A549 (cell line): ENCODE measurements around the gene PRKAG2. TPM values are rescaled to one million over a fixed set of nuclear protein-coding genes. Genes with fewer than 3 reads are reported as not detected.

Experiments
- ATAC-seq, 2 experiments: fragments of 200-7000 bp in 1 of 2; fragments of >200 bp in 1 of 2; cut with Nextera tagmentation in 1 of 2; cut with Tn5 transposase in 1 of 2; 3 replicates each; pipeline versions ENCODE4 v1.8.0 to v1.9.1; 2018 to 2020; ENCODE audit warnings: mild to moderate bottlenecking in 1 of 2, moderate library complexity in 1 of 2
- CTCF ChIA-PET: fragments of 300-600 bp; sonication (Branson Sonifier 250); formaldehyde crosslinking; extraction: SDS; loops from one replicate; lab custom pipeline; 2021; ENCODE audit warnings: antibody characterized with exemption, inconsistent platforms; lab: Yijun Ruan, JAX
- POLR2A ChIA-PET: fragments of 350-600 bp; formaldehyde crosslinking; extraction: SDS; loops from one replicate; lab custom pipeline; 2021; ENCODE audit warnings: antibody characterized with exemption, inconsistent platforms; lab: Yijun Ruan, JAX
- DNase-seq, 2 experiments: peaks; one replicate each; pipeline versions ENCODE4 v3.0.0 to v3.0.0-alpha.2; 2011 to 2016; ENCODE audit warnings: low read depth in 1 of 2, low spot score in 1 of 2
- FAIRE-seq: peaks from 2 replicates; lab custom pipeline; 2011; peaks lifted over from hg19 to GRCh38; lab: Jason Lieb, UNC
- H3K27ac ChIP-seq, 2 experiments: fragments of >200 bp; sonication (Bioruptor Twin); formaldehyde crosslinking; 3 replicates each; pipeline ENCODE4 v1.5.1; 2016 to 2017
- H3K4me1 ChIP-seq: fragments of >200 bp; sonication (Bioruptor Twin); formaldehyde crosslinking; 3 replicates; pipeline ENCODE4 v1.6.1; 2016
- H3K4me2 ChIP-seq: fragments of >200 bp; sonication (Bioruptor Twin); formaldehyde crosslinking; 3 replicates; pipeline ENCODE4 v1.6.1; 2016
- H3K4me3 ChIP-seq: fragments of >200 bp; sonication (Bioruptor Twin); formaldehyde crosslinking; 3 replicates; pipeline ENCODE4 v1.5.1; 2016
- H3K9me3 ChIP-seq: fragments of >200 bp; sonication (Bioruptor Twin); formaldehyde crosslinking; 3 replicates; pipeline ENCODE4 v1.6.1; 2016
- BHLHE40 ChIP-seq: IDR thresholded peaks from 2 replicates; pipeline ENCODE4 v1.6.1; 2012; ENCODE audit warnings: low read depth, low read length, inconsistent platforms
- CBX2 ChIP-seq: fragments of 200-600 bp; sonication (generic); IDR thresholded peaks from 2 replicates; pipeline ENCODE4 v1.6.1; 2016; ENCODE audit warnings: low read depth, mild to moderate bottlenecking, borderline replicate concordance
- CHD2 ChIP-seq: fragments of 150-350 bp; IDR thresholded peaks from 2 replicates; pipeline ENCODE4 v1.6.1; 2014; ENCODE audit warnings: low read length; ENCODE audit not compliant: partially characterized antibody
- EHMT2 ChIP-seq: fragments of 200-600 bp; sonication (generic); IDR thresholded peaks from 2 replicates; pipeline ENCODE4 v1.6.1; 2016; ENCODE audit warnings: antibody characterized with exemption, low read depth, mild to moderate bottlenecking, moderate library complexity
- FOSB ChIP-seq: fragments of 250-450 bp; sonication (Bioruptor Pico); IDR thresholded peaks from 2 replicates; pipeline ENCODE4 v1.5.0; 2020; ENCODE audit warnings: mild to moderate bottlenecking, moderate library complexity
- FOSL2 ChIP-seq, 2 experiments: fragments of 450-650 bp in 1 of 2; fragments of >200 bp in 1 of 2; sonication (Bioruptor Twin) in 1 of 2; formaldehyde crosslinking; IDR thresholded peaks; 2 replicates each; pipeline versions ENCODE4 v1.5.0 to v1.6.1; 2016 to 2020; ENCODE audit warnings: mild to moderate bottlenecking in 1 of 2, moderate library complexity in 1 of 2
- FOXS1 ChIP-seq: fragments of 250-450 bp; sonication (Bioruptor Pico); IDR thresholded peaks from 2 replicates; pipeline ENCODE4 v1.5.0; 2020; ENCODE audit warnings: mild to moderate bottlenecking, moderate library complexity
- HDAC2 ChIP-seq: fragments of 200-600 bp; sonication (generic); IDR thresholded peaks from 2 replicates; pipeline ENCODE4 v1.6.1; 2016
- HOXA7 ChIP-seq: fragments of 250-450 bp; sonication (Bioruptor Pico); IDR thresholded peaks from 2 replicates; pipeline ENCODE4 v1.5.0; 2020; ENCODE audit warnings: mild to moderate bottlenecking, moderate library complexity
- HOXB13 ChIP-seq: fragments of 250-450 bp; sonication (Bioruptor Pico); IDR thresholded peaks from 2 replicates; pipeline ENCODE4 v1.5.0; 2020; ENCODE audit warnings: low read depth, mild to moderate bottlenecking, moderate library complexity
- JUN ChIP-seq, 2 experiments: fragments of >200 bp; sonication (Bioruptor Twin); formaldehyde crosslinking; IDR thresholded peaks; 2 replicates in 1 of 2; 3 replicates in 1 of 2; pipeline ENCODE4 v1.6.1; 2016 to 2017
- JUNB ChIP-seq: fragments of >200 bp; sonication (Bioruptor Twin); formaldehyde crosslinking; IDR thresholded peaks from 2 replicates; pipeline ENCODE4 v1.6.1; 2016
- KDM1A ChIP-seq: fragments of 200-600 bp; sonication (generic); IDR thresholded peaks from 2 replicates; pipeline ENCODE4 v1.6.1; 2016; ENCODE audit warnings: low read depth, mild to moderate bottlenecking
- KDM5A ChIP-seq: fragments of 200-600 bp; sonication (generic); IDR thresholded peaks from 2 replicates; pipeline ENCODE4 v1.6.1; 2016; ENCODE audit warnings: antibody characterized with exemption, mild to moderate bottlenecking
- NR3C1 ChIP-seq: fragments of >200 bp; sonication (Bioruptor Twin); formaldehyde crosslinking; IDR thresholded peaks from 3 replicates; pipeline ENCODE4 v1.6.1; 2017
- PHF8 ChIP-seq: fragments of 200-600 bp; sonication (generic); IDR thresholded peaks from 2 replicates; pipeline ENCODE4 v1.6.1; 2016; ENCODE audit warnings: low read depth, mild to moderate bottlenecking, antibody characterized with exemption, moderate library complexity, borderline replicate concordance
- POLR2A ChIP-seq: IDR thresholded peaks from 2 replicates; pipeline ENCODE4 v1.6.1; 2012; ENCODE audit warnings: mild to moderate bottlenecking, low read length
- RAD21 ChIP-seq, 2 experiments: fragments of >200 bp in 1 of 2; sonication (Bioruptor Twin) in 1 of 2; formaldehyde crosslinking in 1 of 2; IDR thresholded peaks in 1 of 2; conservative IDR thresholded peaks in 1 of 2; 2 replicates in 1 of 2; 3 replicates in 1 of 2; pipeline ENCODE4 v1.6.1; 2012 to 2018; ENCODE audit warnings: inconsistent platforms in 1 of 2
- RNF2 ChIP-seq: fragments of 200-600 bp; sonication (generic); IDR thresholded peaks from 2 replicates; pipeline ENCODE4 v1.6.1; 2016; ENCODE audit warnings: low read depth, mild to moderate bottlenecking, antibody characterized with exemption, moderate library complexity, borderline replicate concordance
- SMC3 ChIP-seq: fragments of >200 bp; sonication (Bioruptor Twin); formaldehyde crosslinking; IDR thresholded peaks from 3 replicates; pipeline ENCODE4 v1.6.1; 2018; ENCODE audit warnings: inconsistent platforms
- TFCP2L1 ChIP-seq: fragments of 250-450 bp; sonication (Bioruptor Pico); IDR thresholded peaks from 2 replicates; pipeline ENCODE4 v1.5.0; 2021; ENCODE audit warnings: mild to moderate bottlenecking
- USF2 ChIP-seq: fragments of 450-650 bp; IDR thresholded peaks from 2 replicates; pipeline ENCODE4 v1.6.1; 2014; ENCODE audit warnings: antibody characterized with exemption
- ZSCAN20 ChIP-seq: fragments of 250-450 bp; sonication (Bioruptor Pico); IDR thresholded peaks from 2 replicates; pipeline ENCODE4 v1.8.0; 2022; ENCODE audit warnings: mild to moderate bottlenecking, moderate library complexity
- WGBS: methylation state at CpG from one replicate; pipeline ENCODE4 v1.1.6; 2017; ENCODE audit errors: missing lambda C conversion rate; 5-methylcytosine and 5-hydroxymethylcytosine counted together
- polyA plus RNA-seq, 4 experiments: library from polyadenylated mRNA; depleted of rRNA in 3 of 4; stranded (reverse); fragments of >200 nt; fragmentation: RNase III in 1 of 4; extraction: RNeasy Plus Mini Kit Qiagen cat#74134 plus additional on column Dnase treatment in 1 of 4; gene quantifications; 2 replicates in 3 of 4; 3 replicates in 1 of 4; pipeline ENCODE4 v1.2.3, GENCODE V29; 2011 to 2017
- TF ChIP-seq, protein P1 (sequence below): IDR thresholded peaks from 2 replicates; pipeline ENCODE4 v1.6.1; 2012; ENCODE audit warnings: low read depth, borderline replicate concordance

PRKAG2 gene
- polyA plus RNA-seq, 2 of the 4 experiments (the other 2 are of a cell fraction): 26.5 to 31.7 TPM

DNA sequence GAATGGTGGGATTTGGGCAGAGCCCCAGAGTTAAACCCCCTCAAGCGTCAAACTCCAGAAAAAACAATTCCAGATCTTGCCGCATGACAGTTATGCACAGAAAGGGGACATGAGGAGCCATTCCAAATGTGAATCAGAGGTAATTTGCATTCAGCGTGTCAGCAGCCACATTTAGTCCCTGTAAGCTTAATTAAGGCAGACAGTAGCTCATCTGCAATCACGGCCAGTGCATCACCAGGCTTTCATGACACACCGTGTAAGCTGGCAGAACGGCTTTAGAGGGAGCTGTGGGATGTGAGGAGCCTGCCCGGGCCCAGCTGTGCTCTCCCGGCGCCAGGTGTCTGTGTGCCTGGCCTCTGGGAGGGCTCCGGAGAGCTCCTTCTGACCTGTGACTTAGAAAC lies 18.7 kb upstream of the PRKAG2 start:
- Histone ChIP-seq H3K4me1 (peaks cover 5% of the 10 kb centered on the region; the same call in 2 of the 3 replicates), H3K4me3 (no peak overlapping the region), H3K27ac (no peak overlapping the region), H3K4me2 (no peak overlapping the region), H3K9me3 (no peaks in the 10 kb centered on the region)
- POLR2A ChIA-PET: no interaction called here
- TF ChIP-seq JUNB (no peak), USF2 (no peak), RAD21 (conservative IDR thresholded peaks at IDR 0.05 in 1 of 2, IDR thresholded peaks at IDR 0.05 in 1 of 2) (no peak), JUN (IDR thresholded peaks at IDR 0.05) (no peak), NR3C1 (no peak), POLR2A (no peak), CHD2 (no peak), FOSB (CRISPR knock-in tag) (no peak), HDAC2 (no peak), KDM1A (no peak), HOXB13 (no peak)
- TF ChIP-seq, protein P1, sequence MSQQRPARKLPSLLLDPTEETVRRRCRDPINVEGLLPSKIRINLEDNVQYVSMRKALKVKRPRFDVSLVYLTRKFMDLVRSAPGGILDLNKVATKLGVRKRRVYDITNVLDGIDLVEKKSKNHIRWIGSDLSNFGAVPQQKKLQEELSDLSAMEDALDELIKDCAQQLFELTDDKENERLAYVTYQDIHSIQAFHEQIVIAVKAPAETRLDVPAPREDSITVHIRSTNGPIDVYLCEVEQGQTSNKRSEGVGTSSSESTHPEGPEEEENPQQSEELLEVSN: no peak
- FAIRE-seq: no peak
- DNase-seq: no peak
- no peak; a peak in 1 of 6 replicates for ATAC-seq
- 64% methylated on average over 10 of the region's 10 CpGs for WGBS
- CTCF ChIA-PET: interaction anchor here (1.1 to 1.6 kb wide), 3 partner anchors 19 to 112 kb away, joined by 3 to 5 read pairs (median 3); partner anchors contain the start of gene PRKAG2

DNA sequence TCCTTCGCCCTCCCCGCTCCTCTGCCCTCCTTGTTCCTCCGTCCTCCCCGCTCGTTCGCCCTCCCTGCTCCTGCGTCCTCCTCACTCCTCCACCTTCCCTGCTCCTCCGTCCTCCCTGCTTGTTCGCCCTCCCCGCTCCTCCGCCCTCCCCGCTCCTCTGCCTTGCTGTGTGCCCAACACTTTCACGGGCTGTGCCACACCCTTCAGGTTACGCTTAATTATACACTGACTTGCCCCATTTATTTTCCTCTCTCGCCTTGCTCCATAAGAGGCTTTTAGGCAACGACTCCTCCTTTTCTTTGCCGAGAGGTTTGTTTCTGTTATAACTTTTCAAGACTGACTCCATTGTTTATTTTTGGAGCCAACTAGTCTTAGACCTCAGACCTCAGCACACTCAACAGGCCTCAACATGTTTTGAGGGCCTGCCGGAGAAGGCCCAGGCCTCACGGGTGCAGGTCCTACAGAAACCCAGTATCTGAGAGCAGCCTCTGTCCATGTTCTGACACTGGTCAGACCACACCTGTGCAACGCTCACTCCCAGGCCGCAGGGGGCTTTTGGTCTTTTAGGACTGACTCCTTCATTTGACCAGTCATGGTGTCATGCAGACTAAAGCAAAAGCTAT lies 18.2 kb upstream of the PRKAG2 start:
- WGBS: 84% methylated on average over 21 of the region's 21 CpGs
- TF ChIP-seq KDM5A: no peak
- TF ChIP-seq, all 56 proteins: peak for 0
- DNase-seq (no peak), FAIRE-seq (no peak), ATAC-seq (no peak)
- Histone ChIP-seq H3K4me2 (no peak overlapping the region), H3K4me3 (no peak overlapping the region), H3K4me1 (peaks cover 5% of the 10 kb centered on the region; the same call in 2 of the 3 replicates), H3K27ac (no peak overlapping the region), H3K9me3 (no peaks in the 10 kb centered on the region)
- ChIA-PET POLR2A (no interaction called here), CTCF (interaction anchor here (1.1 to 1.6 kb wide), 3 partner anchors 18 to 112 kb away, joined by 3 to 5 read pairs (median 3); partner anchors contain the start of gene PRKAG2)

GRCh38 chr7:151894111-151895007 lies 17.4 kb upstream of the PRKAG2 start:
- H3K4me2 ChIP-seq: no peak overlapping the region
- H3K27ac ChIP-seq: no peak overlapping the region
- no peaks in the 10 kb centered on the region for H3K9me3 ChIP-seq
- peak; percentile 6 to 24; a peak in 2 of 6 replicates for ATAC-seq
- H3K4me1 ChIP-seq: peaks cover 5% of the 10 kb centered on the region; the same call in 2 of the 3 replicates
- H3K4me3 ChIP-seq: no peak overlapping the region
- TF ChIP-seq HOXA7 (CRISPR knock-in tag) (no peak), PHF8 (no peak), FOSL2 (IDR thresholded peaks at IDR 0.05) (no peak), FOSL2 (CRISPR knock-in tag; IDR thresholded peaks at IDR 0.05) (no peak), SMC3 (no peak), CBX2 (no peak), TFCP2L1 (CRISPR knock-in tag) (no peak), ZSCAN20 (CRISPR knock-in tag) (no peak), NR3C1 (no peak), EHMT2 (no peak), BHLHE40 (no peak), RNF2 (no peak), FOXS1 (CRISPR knock-in tag) (no peak)
- WGBS: 81% methylated on average over 33 of the region's 40 CpGs
- ChIA-PET CTCF (interaction anchor here (0.7 to 1.0 kb wide), 2 partner anchors 10 to 21 kb away, joined by 3 read pairs; no protein-coding TSS in a partner anchor), POLR2A (no interaction called here)
- no peak for DNase-seq
- no peak for FAIRE-seq
